Measurements from ENCODE around the gene TERF2IP.

- no peak for TF ChIP-seq POLR2A (IDR thresholded peaks at IDR 0.05)
- no peak for TF ChIP-seq CTCF (IDR thresholded peaks at IDR 0.05)
- no peak for TF ChIP-seq POLR2AphosphoS5 (IDR thresholded peaks at IDR 0.05; ENCODE audit: insufficient read depth in 1 of 2, low read depth in 1 of 2)
Observed at GRCh38 chr16:75697571-75697970, 50.0 kb downstream of the TERF2IP start.
